Stimulated activated CD8-positive, alpha-beta memory T cell treated with anti-CD3 and anti-CD28 coated beads, Interleukin-12 subunit alpha, Interleukin-12 subunit beta, amount 100 ng/mL, for 24 hours (primary cell): ENCODE results near the gene SMIM13.
"Not testable (repeated sequence)": the region's sequence is repeated elsewhere in the genome, so short reads cannot be mapped to it uniquely, and the experiment has no call there.

Experiments
- DNase-seq: peaks from one replicate; pipeline ENCODE4 v3.0.0-alpha.2; 2020; ENCODE audit errors: extremely low read depth

SMIM13 gene

GRCh38 chr6:11083956-11084355, 9.7 kb upstream of the SMIM13 start:
- no peak for DNase-seq

GRCh38 chr6:11085758-11086435, 7.7 kb upstream of the SMIM13 start:
- no peak for DNase-seq

GRCh38 chr6:11087141-11087812, 6.4 kb upstream of the SMIM13 start:
- DNase-seq: not testable (repeated sequence)

- DNase-seq: no peak
These were observed 3.9 kb upstream of the SMIM13 start for GRCh38 chr6:11089695-11090094.

- DNase-seq: not testable (repeated sequence)
These were observed 2.5 kb upstream of the SMIM13 start for GRCh38 chr6:11091141-11091540.

GRCh38 chr6:11092668-11093375, 812 bp upstream of the SMIM13 start:
- DNase-seq: no peak

- no peak for DNase-seq
These were observed 333 bp upstream of the SMIM13 start for GRCh38 chr6:11093376-11093625.

- DNase-seq: no peak
These were observed 797 bp downstream of the SMIM13 start for GRCh38 chr6:11094411-11094851.

- DNase-seq: no peak
These were observed 1.3 kb downstream of the SMIM13 start for GRCh38 chr6:11094941-11095340.

- DNase-seq: no peak
These were observed 2.5 kb downstream of the SMIM13 start for GRCh38 chr6:11096109-11096508.

GRCh38 chr6:11097476-11097875, 3.8 kb downstream of the SMIM13 start:
- DNase-seq: no peak

GRCh38 chr6:11098004-11098403, 4.4 kb downstream of the SMIM13 start:
- DNase-seq: no peak

- DNase-seq: no peak
These were observed 7.8 kb downstream of the SMIM13 start for GRCh38 chr6:11101417-11101816.

- no peak for DNase-seq
These were observed 9.4 kb downstream of the SMIM13 start for GRCh38 chr6:11103065-11103464.

GRCh38 chr6:11108726-11109125, 15.1 kb downstream of the SMIM13 start:
- no peak for DNase-seq

GRCh38 chr6:11110921-11111768, 17.5 kb downstream of the SMIM13 start, which contains the start of gene ERVFRD-1:
TSS of gene ERVFRD-1 (minus strand) at chr6:11111725. CDS start at chr6:11105310, 6,415 bp downstream.
- DNase-seq: no peak

- DNase-seq: no peak
These were observed 18.3 kb downstream of the SMIM13 start for GRCh38 chr6:11111769-11112437.

- no peak for DNase-seq
These were observed 19.4 kb downstream of the SMIM13 start for GRCh38 chr6:11113038-11113437.

GRCh38 chr6:11115808-11116536, 22.3 kb downstream of the SMIM13 start:
- not testable (repeated sequence) for DNase-seq

GRCh38 chr6:11120271-11121005, 26.8 kb downstream of the SMIM13 start:
- DNase-seq: no peak
